ENCODE data around the gene LDB2. TPM values are rescaled to one million over a fixed set of nuclear protein-coding genes. Genes with fewer than 3 reads are reported as not detected.

LDB2 gene
- total and polyA plus RNA-seq, 2 donors (not counting 1 experiment from before 2014, with no cell fraction given), result 41.6 to 78.3 TPM

DNA sequence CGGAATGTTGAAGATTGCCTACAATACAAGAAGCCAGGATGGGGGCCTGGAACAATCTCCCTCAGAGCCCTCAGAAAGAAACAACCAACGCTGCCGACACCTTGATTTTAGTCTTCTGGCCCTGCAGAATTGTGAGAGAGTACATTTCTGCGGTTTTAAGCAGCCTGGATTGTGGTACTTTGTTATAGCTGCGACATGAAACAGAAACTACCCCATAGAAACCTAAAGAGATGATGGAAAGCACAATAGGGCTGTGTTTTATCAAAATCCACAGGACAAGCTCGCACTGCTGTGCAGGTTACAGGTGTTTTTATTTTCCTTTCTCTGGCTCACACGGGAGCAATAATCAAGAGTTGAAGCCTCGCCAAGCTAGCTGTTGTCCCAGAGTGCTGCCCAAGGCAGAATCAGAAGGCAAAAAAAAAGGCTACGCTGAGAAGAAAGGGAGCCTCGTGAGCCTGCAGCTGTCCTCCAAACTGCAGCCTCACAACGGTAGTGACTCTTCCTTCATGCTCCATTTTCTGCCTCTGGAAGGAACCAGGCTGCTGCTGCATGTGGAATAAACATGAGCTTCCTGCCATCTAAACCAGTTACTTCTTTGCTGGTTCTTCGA lies 232.4 kb downstream of the LDB2 start:
- Histone ChIP-seq H3K4me1 (ENCODE audit: control insufficient read depth, extremely low read depth, insufficient read depth, low read length) (peaks cover 13% of the 10 kb centered on the region), H4K20me1 (ENCODE audit: control insufficient read depth, extremely low read depth, insufficient read depth, low read length) (no peaks in the 10 kb centered on the region), H3K27ac (ENCODE audit: insufficient read depth, low read length) (no peak overlapping the region), H3K4me2 (ENCODE audit: extremely low read depth, insufficient read depth, low read length) (no peak overlapping the region), H3K36me3 (ENCODE audit: control insufficient read depth, insufficient read depth, low read length) (no peaks in the 10 kb centered on the region), H3K79me2 (ENCODE audit: control insufficient read depth, insufficient read depth, low read length) (no peaks in the 10 kb centered on the region), H2AFZ (ENCODE audit: low read length) (no peak overlapping the region), H3K9me3 (ENCODE audit: control insufficient read depth, insufficient read depth, low read depth, low read length) (no peaks in the 10 kb centered on the region), H3K4me3 (replicated peaks in 1 of 4; ENCODE audit: control extremely low read depth in 1 of 4, insufficient read depth in 1 of 4, low read depth in 3 of 4, low read length in 4 of 4) (no peak overlapping the region), H3K9ac (ENCODE audit: insufficient read depth, low read length) (no peak overlapping the region), H3K27me3 (ENCODE audit: control insufficient read depth, insufficient read depth, low read length) (no peaks in the 10 kb centered on the region)
- TF ChIP-seq, protein P1, sequence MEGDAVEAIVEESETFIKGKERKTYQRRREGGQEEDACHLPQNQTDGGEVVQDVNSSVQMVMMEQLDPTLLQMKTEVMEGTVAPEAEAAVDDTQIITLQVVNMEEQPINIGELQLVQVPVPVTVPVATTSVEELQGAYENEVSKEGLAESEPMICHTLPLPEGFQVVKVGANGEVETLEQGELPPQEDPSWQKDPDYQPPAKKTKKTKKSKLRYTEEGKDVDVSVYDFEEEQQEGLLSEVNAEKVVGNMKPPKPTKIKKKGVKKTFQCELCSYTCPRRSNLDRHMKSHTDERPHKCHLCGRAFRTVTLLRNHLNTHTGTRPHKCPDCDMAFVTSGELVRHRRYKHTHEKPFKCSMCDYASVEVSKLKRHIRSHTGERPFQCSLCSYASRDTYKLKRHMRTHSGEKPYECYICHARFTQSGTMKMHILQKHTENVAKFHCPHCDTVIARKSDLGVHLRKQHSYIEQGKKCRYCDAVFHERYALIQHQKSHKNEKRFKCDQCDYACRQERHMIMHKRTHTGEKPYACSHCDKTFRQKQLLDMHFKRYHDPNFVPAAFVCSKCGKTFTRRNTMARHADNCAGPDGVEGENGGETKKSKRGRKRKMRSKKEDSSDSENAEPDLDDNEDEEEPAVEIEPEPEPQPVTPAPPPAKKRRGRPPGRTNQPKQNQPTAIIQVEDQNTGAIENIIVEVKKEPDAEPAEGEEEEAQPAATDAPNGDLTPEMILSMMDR (conservative IDR thresholded peaks at IDR 0.05 in 1 of 2, IDR thresholded peaks at IDR 0.05 in 1 of 2; ENCODE audit: low read depth in 1 of 2, low read length in 2 of 2), result no peak
- no peak for TF ChIP-seq EZH2 (IDR thresholded peaks at IDR 0.05; ENCODE audit: low read length, missing control alignments)
- no peak for DNase-seq (ENCODE audit: low read depth in 2 of 2)

DNA sequence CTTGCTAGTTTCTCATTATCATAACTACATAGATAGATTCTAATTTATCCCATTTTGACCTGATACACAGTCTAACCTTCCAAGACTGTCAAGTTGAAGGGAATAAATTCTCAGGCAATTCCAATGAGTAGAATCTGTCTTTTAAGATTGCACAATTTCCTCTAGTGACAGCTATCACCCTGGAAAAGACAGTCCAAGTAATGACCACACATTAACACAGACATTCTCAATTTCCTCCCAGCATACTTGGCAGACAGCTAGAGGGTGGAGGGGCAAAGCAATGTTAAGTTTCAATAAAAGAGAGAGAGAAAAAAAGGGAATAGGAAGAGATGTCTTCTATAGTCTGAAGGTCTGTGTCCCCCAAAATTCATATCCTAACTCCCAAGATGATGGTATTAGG lies 234.7 kb downstream of the LDB2 start:
- H3K79me2 ChIP-seq (ENCODE audit: control insufficient read depth, insufficient read depth, low read length), result no peaks in the 10 kb centered on the region
- H3K9me3 ChIP-seq (ENCODE audit: control insufficient read depth, insufficient read depth, low read depth, low read length), result no peaks in the 10 kb centered on the region
- H2AFZ ChIP-seq (ENCODE audit: low read length), result no peak overlapping the region
- H3K4me1 ChIP-seq (ENCODE audit: control insufficient read depth, extremely low read depth, insufficient read depth, low read length), result peaks cover 10% of the 10 kb centered on the region
- no peak overlapping the region for H3K4me2 ChIP-seq (ENCODE audit: extremely low read depth, insufficient read depth, low read length)
- peak in 1 of 2 donors; percentile 44 for DNase-seq (ENCODE audit: low read depth in 2 of 2)
- no peaks in the 10 kb centered on the region for H3K36me3 ChIP-seq (ENCODE audit: control insufficient read depth, insufficient read depth, low read length)
- no peaks in the 10 kb centered on the region for H3K27me3 ChIP-seq (ENCODE audit: control insufficient read depth, insufficient read depth, low read length)
- H3K4me3 ChIP-seq (replicated peaks in 1 of 4; ENCODE audit: control extremely low read depth in 1 of 4, insufficient read depth in 1 of 4, low read depth in 3 of 4, low read length in 4 of 4), result no peak overlapping the region
- no peak overlapping the region for H3K27ac ChIP-seq (ENCODE audit: insufficient read depth, low read length)
- H4K20me1 ChIP-seq (ENCODE audit: control insufficient read depth, extremely low read depth, insufficient read depth, low read length), result no peaks in the 10 kb centered on the region
- no peak overlapping the region for H3K9ac ChIP-seq (ENCODE audit: insufficient read depth, low read length)
- TF ChIP-seq EZH2 (IDR thresholded peaks at IDR 0.05; ENCODE audit: low read length, missing control alignments), result no peak
- TF ChIP-seq, protein P1 (conservative IDR thresholded peaks at IDR 0.05 in 1 of 2, IDR thresholded peaks at IDR 0.05 in 1 of 2; ENCODE audit: low read depth in 1 of 2, low read length in 2 of 2), result no peak

DNA sequence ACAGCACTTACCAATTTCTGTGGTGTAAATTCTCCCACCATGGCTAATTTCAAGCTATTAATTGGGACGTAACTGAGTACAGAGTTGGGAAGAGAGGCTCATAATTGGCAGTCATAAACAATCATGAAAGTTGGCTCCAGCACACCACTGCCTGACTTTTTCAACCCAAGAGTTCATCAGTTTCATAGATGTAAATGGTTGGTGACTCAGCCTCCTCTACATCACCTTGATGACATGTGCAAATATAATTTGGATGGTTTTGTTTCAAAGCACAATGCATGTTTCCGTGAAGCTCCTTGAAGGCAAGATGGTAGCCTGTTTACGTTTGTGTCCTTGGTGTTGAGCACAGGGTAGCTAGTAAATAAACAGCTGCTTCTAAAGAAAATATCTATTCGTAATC lies 235.1 kb downstream of the LDB2 start:
- Histone ChIP-seq H3K4me2 (ENCODE audit: extremely low read depth, insufficient read depth, low read length) (no peak overlapping the region), H3K9me3 (ENCODE audit: control insufficient read depth, insufficient read depth, low read depth, low read length) (no peaks in the 10 kb centered on the region)

More for the DNA sequence above, 235.1 kb downstream of the LDB2 start:
- TF ChIP-seq, protein P1 (conservative IDR thresholded peaks at IDR 0.05 in 1 of 2, IDR thresholded peaks at IDR 0.05 in 1 of 2; ENCODE audit: low read depth in 1 of 2, low read length in 2 of 2), result no peak
- TF ChIP-seq EZH2 (IDR thresholded peaks at IDR 0.05; ENCODE audit: low read length, missing control alignments), result no peak
- Histone ChIP-seq H3K27me3 (ENCODE audit: control insufficient read depth, insufficient read depth, low read length) (no peaks in the 10 kb centered on the region), H3K4me3 (replicated peaks in 1 of 4; ENCODE audit: control extremely low read depth in 1 of 4, insufficient read depth in 1 of 4, low read depth in 3 of 4, low read length in 4 of 4) (no peak overlapping the region), H2AFZ (ENCODE audit: low read length) (no peak overlapping the region), H3K79me2 (ENCODE audit: control insufficient read depth, insufficient read depth, low read length) (no peaks in the 10 kb centered on the region), H3K36me3 (ENCODE audit: control insufficient read depth, insufficient read depth, low read length) (no peaks in the 10 kb centered on the region), H3K27ac (ENCODE audit: insufficient read depth, low read length) (no peak overlapping the region), H3K4me1 (ENCODE audit: control insufficient read depth, extremely low read depth, insufficient read depth, low read length) (peaks cover 10% of the 10 kb centered on the region), H3K9ac (ENCODE audit: insufficient read depth, low read length) (no peak overlapping the region), H4K20me1 (ENCODE audit: control insufficient read depth, extremely low read depth, insufficient read depth, low read length) (no peaks in the 10 kb centered on the region)
- DNase-seq (ENCODE audit: low read depth in 2 of 2), result peak in 1 of 2 donors; percentile 33
